Cardiac fibroblast (primary cell): Measurements from ENCODE around the gene RESP18.
A peak's percentile ranks its signal among the peaks of the same experiment; 100 is the strongest.

Experiments used
- DNase-seq, 2 donors: peaks; one replicate each; pipeline versions ENCODE4 v3.0.0 to v3.0.0-alpha.2; 2010; ENCODE audit warnings: low read depth in 2 of 2
- H3K4me3 ChIP-seq, 2 donors: replicated peaks in 1 of 2; 1 replicate in 1 of 2; 2 replicates in 1 of 2; pipeline ENCODE4 v1.5.1; 2011; ENCODE audit warnings: low read depth in 2 of 2, low read length in 2 of 2, mild to moderate bottlenecking in 2 of 2, moderate library complexity in 1 of 2
- CTCF ChIP-seq: IDR thresholded peaks from one replicate; pipeline ENCODE4 v1.5.1; 2011; ENCODE audit warnings: low read depth, mild to moderate bottlenecking, low read length, inconsistent platforms

Gene RESP18

GRCh38 chr2:219299372-219299760 is 33.2 kb downstream of the RESP18 start:
- TF ChIP-seq CTCF: no peak
- H3K4me3 ChIP-seq: no peak overlapping the region
- no peak for DNase-seq

GRCh38 chr2:219298759-219299371 is 33.7 kb downstream of the RESP18 start:
- peak; percentile 99 for TF ChIP-seq CTCF
- DNase-seq: peak; percentile 84 to 86
- H3K4me3 ChIP-seq: no peak overlapping the region

GRCh38 chr2:219297766-219298456 is 34.6 kb downstream of the RESP18 start:
- no peak overlapping the region for H3K4me3 ChIP-seq
- no peak for DNase-seq
- peak; percentile 44 for TF ChIP-seq CTCF

GRCh38 chr2:219296631-219297391 is 35.7 kb downstream of the RESP18 start:
- TF ChIP-seq CTCF: no peak
- no peak overlapping the region for H3K4me3 ChIP-seq
- no peak for DNase-seq

GRCh38 chr2:219296142-219296541 is 36.4 kb downstream of the RESP18 start:
- no peak for DNase-seq
- no peak overlapping the region for H3K4me3 ChIP-seq
- TF ChIP-seq CTCF: no peak

- peak overlapping the region; percentile 43 to 51 for H3K4me3 ChIP-seq
- peak; percentile 84 for TF ChIP-seq CTCF
- peak; percentile 77 to 87 for DNase-seq
These were observed 37.9 kb downstream of the RESP18 start for GRCh38 chr2:219294356-219295351.
